HG03342 (cell line): ENCODE data around the gene MAN2B2.
"Not testable (repeated sequence)": the region's sequence is repeated elsewhere in the genome, so short reads cannot be mapped to it uniquely, and the experiment has no call there.

ENCODE experiments used
- ATAC-seq: cut with Tn5 transposase; IDR thresholded peaks from one replicate; pipeline ENCODE4 v1.9.1; 2021; ENCODE audit warnings: mild to moderate bottlenecking, moderate library complexity; ENCODE audit not compliant: unreplicated experiment

The MAN2B2 gene

GRCh38 chr4:6663596-6664393 is 88.8 kb downstream of the MAN2B2 start:
- ATAC-seq: no peak

DNA sequence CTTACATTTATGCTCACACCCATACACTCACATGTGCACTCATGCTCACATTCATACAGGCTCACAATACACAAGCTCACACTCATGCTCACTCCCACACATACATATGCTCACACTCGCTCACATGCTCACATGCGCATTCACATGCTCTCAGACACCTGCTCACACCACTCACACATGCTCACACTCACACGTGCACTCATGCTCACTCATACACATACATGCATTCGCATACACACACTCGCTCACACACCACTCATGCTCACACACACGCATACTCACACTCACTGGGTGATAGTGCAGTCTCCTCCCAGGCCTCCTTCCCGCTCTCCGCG is 90.3 kb downstream of the MAN2B2 start:
- no peak for ATAC-seq

GRCh38 chr4:6668391-6668790 is 93.4 kb downstream of the MAN2B2 start:
- ATAC-seq: no peak

DNA sequence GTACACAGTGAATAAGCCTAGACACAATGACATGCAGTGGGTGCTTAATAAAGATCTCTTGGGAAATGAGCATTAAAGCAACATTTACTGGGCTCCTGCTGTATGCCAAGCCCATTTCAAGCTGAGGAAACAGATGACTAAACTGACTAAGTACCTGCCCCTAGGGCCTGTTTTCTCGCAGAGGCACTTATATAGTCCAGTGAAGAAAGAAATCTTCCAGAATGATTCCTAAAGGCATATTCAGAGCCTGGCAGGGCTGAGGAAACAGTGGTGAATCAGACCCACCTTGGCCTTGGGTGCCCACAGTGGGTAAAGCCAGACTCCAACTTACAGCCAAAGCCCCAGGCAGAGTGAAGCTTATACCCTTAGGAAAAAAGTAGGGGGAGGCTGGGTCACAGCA is 96.7 kb downstream of the MAN2B2 start:
- ATAC-seq: no peak

DNA sequence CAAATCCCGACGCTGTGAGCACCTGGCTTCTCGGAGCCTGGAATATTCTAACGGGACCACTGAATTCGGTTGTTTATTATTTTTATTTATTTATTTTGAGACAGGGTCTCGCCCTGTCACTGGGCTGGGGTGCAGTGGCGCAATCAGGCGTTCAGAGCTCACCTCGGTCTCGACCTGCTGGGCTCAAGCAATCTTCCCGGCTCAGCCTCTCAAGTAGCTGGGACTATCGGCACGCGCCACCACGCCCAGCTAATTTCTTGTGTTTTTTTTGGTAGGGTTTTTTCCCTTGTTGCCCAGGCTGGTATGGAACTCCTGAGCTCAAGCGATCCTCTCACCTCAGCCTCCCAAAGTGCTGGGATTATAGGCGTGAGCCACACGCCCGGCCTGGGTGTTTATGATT is 97.1 kb downstream of the MAN2B2 start:
- no peak for ATAC-seq

GRCh38 chr4:6672541-6673190 is 97.7 kb downstream of the MAN2B2 start:
- not testable (repeated sequence) for ATAC-seq
